AG10803 (cell line): ENCODE data around the gene CELA2B.

Source experiments
- DNase-seq: peaks from one replicate; pipeline ENCODE4 v3.0.0; 2010; ENCODE audit warnings: low read depth
- H3K4me3 ChIP-seq: 2 replicates; pipeline ENCODE4 v1.5.1; 2011; ENCODE audit warnings: mild to moderate bottlenecking, low read length, control low read depth
- CTCF ChIP-seq: conservative IDR thresholded peaks from 2 replicates; pipeline ENCODE4 v1.5.1; 2011; ENCODE audit warnings: mild to moderate bottlenecking, low read length, control low read depth, inconsistent platforms

CELA2B gene

GRCh38 chr1:15440357-15440756, 35.5 kb upstream of the CELA2B start:
- DNase-seq, result no peak
- no peak for TF ChIP-seq CTCF
- no peak overlapping the region for H3K4me3 ChIP-seq

- H3K4me3 ChIP-seq, result no peak overlapping the region
These were observed 34.7 kb upstream of the CELA2B start for GRCh38 chr1:15441247-15441646.

GRCh38 chr1:15442119-15442518, 33.8 kb upstream of the CELA2B start:
- H3K4me3 ChIP-seq, result no peak overlapping the region
- no peak for TF ChIP-seq CTCF
- no peak for DNase-seq

More at GRCh38 chr1:15441247-15441646, 34.7 kb upstream of the CELA2B start:
- no peak for TF ChIP-seq CTCF
- no peak for DNase-seq

GRCh38 chr1:15442759-15443158, 33.1 kb upstream of the CELA2B start:
- DNase-seq, result no peak
- H3K4me3 ChIP-seq, result no peak overlapping the region
- no peak for TF ChIP-seq CTCF

- no peak for DNase-seq
- no peak for TF ChIP-seq CTCF
- H3K4me3 ChIP-seq, result no peak overlapping the region
These were observed 32.6 kb upstream of the CELA2B start for GRCh38 chr1:15443281-15443680.

- no peak for TF ChIP-seq CTCF
- DNase-seq, result no peak
- no peak overlapping the region for H3K4me3 ChIP-seq
These were observed 31.2 kb upstream of the CELA2B start for GRCh38 chr1:15444468-15445389.

GRCh38 chr1:15445390-15446122, 30.3 kb upstream of the CELA2B start:
- no peak overlapping the region for H3K4me3 ChIP-seq
- TF ChIP-seq CTCF, result no peak
- DNase-seq, result no peak
